Mesothelial cell of epicardium (in vitro differentiated cells): ENCODE data around the gene VPS41. TPM values are rescaled to one million over a fixed set of nuclear protein-coding genes. Genes with fewer than 3 reads are reported as not detected.
"Not testable (repeated sequence)": the region's sequence is repeated elsewhere in the genome, so short reads cannot be mapped to it uniquely, and the experiment has no call there.

Experiments used
- DNase-seq, 2 experiments: peaks; one replicate each; pipeline ENCODE4 v3.0.0; 2021; ENCODE audit warnings: low spot score in 2 of 2; ENCODE audit not compliant: unreplicated experiment in 2 of 2
- H3K27ac Mint-ChIP-seq: 2 replicates; pipeline ENCODE4 v1.8.0; 2021; ENCODE audit warnings: mixed read lengths
- H3K27me3 Mint-ChIP-seq: 2 replicates; pipeline ENCODE4 v1.8.0; 2021; ENCODE audit warnings: low read depth, mixed read lengths
- H3K36me3 Mint-ChIP-seq: 2 replicates; pipeline ENCODE4 v1.8.0; 2021; ENCODE audit warnings: mixed read lengths
- H3K4me1 Mint-ChIP-seq: 2 replicates; pipeline ENCODE4 v1.8.0; 2021; ENCODE audit warnings: mixed read lengths
- H3K4me3 Mint-ChIP-seq: 2 replicates; pipeline ENCODE4 v1.8.0; 2021; ENCODE audit warnings: mild to moderate bottlenecking, moderate library complexity, mixed read lengths
- H3K9me3 Mint-ChIP-seq: 2 replicates; pipeline ENCODE4 v1.8.0; 2021; ENCODE audit warnings: mixed read lengths
- CTCF ChIP-seq: fragments of 200-600 bp; sonication (generic); IDR thresholded peaks from one replicate; pipeline ENCODE4 v1.5.0; 2021; ENCODE audit warnings: antibody characterized with exemption; ENCODE audit not compliant: unreplicated experiment
- total RNA-seq: library from RNA; stranded (reverse); gene quantifications from 3 replicates; pipeline ENCODE4 v1.2.1, GENCODE V29; 2021

The VPS41 gene
- total RNA-seq, 1 donor from 2014 or later: 104 TPM

GRCh38 chr7:38855386-38855785 lies 53.6 kb downstream of the VPS41 start:
- no peaks in the 10 kb centered on the region for H3K27me3 Mint-ChIP-seq
- TF ChIP-seq CTCF: no peak
- H3K4me1 Mint-ChIP-seq: peaks cover 4% of the 10 kb centered on the region
- H3K27ac Mint-ChIP-seq: no peak overlapping the region
- peaks cover 5% of the 10 kb centered on the region for H3K9me3 Mint-ChIP-seq
- H3K36me3 Mint-ChIP-seq: peaks cover 17% of the 10 kb centered on the region
- no peak for DNase-seq
- H3K4me3 Mint-ChIP-seq: no peak overlapping the region

GRCh38 chr7:38854947-38855346 lies 54.0 kb downstream of the VPS41 start:
- H3K9me3 Mint-ChIP-seq, DNase-seq, H3K4me1 Mint-ChIP-seq, H3K27ac Mint-ChIP-seq, H3K27me3 Mint-ChIP-seq, H3K4me3 Mint-ChIP-seq: not testable (repeated sequence)
- H3K36me3 Mint-ChIP-seq: peaks cover 14% of the 10 kb centered on the region

GRCh38 chr7:38851321-38851720 lies 57.7 kb downstream of the VPS41 start:
- Mint-ChIP-seq H3K4me3 (no peak overlapping the region), H3K4me1 (peaks cover 3% of the 10 kb centered on the region), H3K27ac (no peak overlapping the region), H3K36me3 (peaks cover 14% of the 10 kb centered on the region), H3K27me3 (no peaks in the 10 kb centered on the region), H3K9me3 (peaks cover 5% of the 10 kb centered on the region)
- DNase-seq: no peak
- TF ChIP-seq CTCF: no peak

- no peak for TF ChIP-seq CTCF
- DNase-seq: no peak
- peaks cover 5% of the 10 kb centered on the region for H3K4me1 Mint-ChIP-seq
- no peaks in the 10 kb centered on the region for H3K27me3 Mint-ChIP-seq
- H3K36me3 Mint-ChIP-seq: no peaks in the 10 kb centered on the region
- H3K27ac Mint-ChIP-seq: no peak overlapping the region
- no peaks in the 10 kb centered on the region for H3K9me3 Mint-ChIP-seq
- H3K4me3 Mint-ChIP-seq: no peak overlapping the region
These were observed 62.7 kb downstream of the VPS41 start for GRCh38 chr7:38846280-38846679.

GRCh38 chr7:38844952-38845563 lies 63.9 kb downstream of the VPS41 start:
- Mint-ChIP-seq H3K27me3 (no peaks in the 10 kb centered on the region), H3K4me3 (no peak overlapping the region), H3K36me3 (no peaks in the 10 kb centered on the region), H3K27ac (no peak overlapping the region), H3K9me3 (no peaks in the 10 kb centered on the region), H3K4me1 (peaks cover 5% of the 10 kb centered on the region)
- TF ChIP-seq CTCF: no peak
- DNase-seq: no peak

- no peak for DNase-seq
- Mint-ChIP-seq H3K27ac (no peak overlapping the region), H3K9me3 (no peaks in the 10 kb centered on the region), H3K27me3 (no peaks in the 10 kb centered on the region), H3K4me3 (no peak overlapping the region), H3K4me1 (peaks cover 5% of the 10 kb centered on the region), H3K36me3 (no peaks in the 10 kb centered on the region)
- TF ChIP-seq CTCF: no peak
These were observed 66.2 kb downstream of the VPS41 start for GRCh38 chr7:38842746-38843145.
